ENCODE data around the gene SPACA6.

SPACA6 gene

DNA sequence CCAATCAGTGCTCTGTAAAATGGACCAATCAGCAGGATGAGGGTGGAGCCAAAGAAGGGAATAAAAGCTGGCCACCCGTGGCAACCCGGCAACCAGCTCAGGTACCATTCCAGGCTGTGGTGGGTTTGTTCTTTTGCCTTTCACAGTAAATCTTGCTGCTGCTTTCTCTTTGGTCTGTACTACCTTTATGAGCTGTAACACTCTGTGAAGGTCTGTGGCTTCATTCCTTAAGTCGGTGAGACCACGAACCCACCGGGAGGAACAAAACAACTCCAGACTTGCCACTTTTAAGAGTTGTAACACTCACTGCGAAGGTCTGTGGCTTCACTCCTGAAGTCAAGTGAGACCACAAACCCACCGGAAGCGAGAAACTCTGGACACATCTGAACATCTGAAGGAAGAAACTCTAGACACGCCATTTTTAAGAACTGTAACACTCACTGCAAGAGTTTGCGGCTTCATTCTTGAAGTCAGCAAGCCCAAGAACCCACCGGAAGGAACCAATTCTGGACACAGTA lies 16.5 kb upstream of the SPACA6 start:
- Histone ChIP-seq H3K36me3 (ENCODE audit: control insufficient read depth, insufficient read depth, low read length) (no peaks in the 10 kb centered on the region), H3K9me3 (ENCODE audit: control insufficient read depth, low read length) (no peaks in the 10 kb centered on the region)

DNA sequence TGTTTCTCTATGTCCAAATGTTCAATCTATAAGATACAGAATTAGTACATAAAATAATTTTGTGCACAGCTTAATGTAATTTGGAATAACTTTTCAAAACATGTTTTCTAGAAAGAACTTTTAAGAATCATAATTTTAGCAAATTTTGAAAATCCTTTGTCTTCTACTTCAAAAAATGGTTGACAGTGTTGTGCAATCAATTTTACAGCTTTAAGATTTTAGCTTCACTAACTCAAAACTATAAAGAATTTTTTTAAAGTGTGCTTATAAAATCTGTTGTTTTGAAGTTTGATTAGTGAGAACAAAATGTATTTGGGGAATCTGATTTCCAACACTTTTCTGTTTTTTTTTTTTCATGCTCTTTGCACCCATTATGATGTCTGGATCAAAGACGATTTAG lies 12.7 kb upstream of the SPACA6 start:
- Histone ChIP-seq H3K36me3 (ENCODE audit: control insufficient read depth, insufficient read depth, low read length) (no peaks in the 10 kb centered on the region), H3K4me1 (peaks cover 32% of the 10 kb centered on the region), H2AFZ (no peak overlapping the region), H3K4me2 (ENCODE audit: low read length) (no peak overlapping the region), H3K9ac (no peak overlapping the region), H3K9me3 (ENCODE audit: control insufficient read depth, low read length) (no peaks in the 10 kb centered on the region), H3K27ac (no peak overlapping the region), H3K79me2 (no peaks in the 10 kb centered on the region), H3K27me3 (ENCODE audit: control insufficient read depth, insufficient read depth, low read length) (no peaks in the 10 kb centered on the region), H3K4me3 (ENCODE audit: low read depth, low read length) (no peak overlapping the region)
- TF ChIP-seq, protein P1, sequence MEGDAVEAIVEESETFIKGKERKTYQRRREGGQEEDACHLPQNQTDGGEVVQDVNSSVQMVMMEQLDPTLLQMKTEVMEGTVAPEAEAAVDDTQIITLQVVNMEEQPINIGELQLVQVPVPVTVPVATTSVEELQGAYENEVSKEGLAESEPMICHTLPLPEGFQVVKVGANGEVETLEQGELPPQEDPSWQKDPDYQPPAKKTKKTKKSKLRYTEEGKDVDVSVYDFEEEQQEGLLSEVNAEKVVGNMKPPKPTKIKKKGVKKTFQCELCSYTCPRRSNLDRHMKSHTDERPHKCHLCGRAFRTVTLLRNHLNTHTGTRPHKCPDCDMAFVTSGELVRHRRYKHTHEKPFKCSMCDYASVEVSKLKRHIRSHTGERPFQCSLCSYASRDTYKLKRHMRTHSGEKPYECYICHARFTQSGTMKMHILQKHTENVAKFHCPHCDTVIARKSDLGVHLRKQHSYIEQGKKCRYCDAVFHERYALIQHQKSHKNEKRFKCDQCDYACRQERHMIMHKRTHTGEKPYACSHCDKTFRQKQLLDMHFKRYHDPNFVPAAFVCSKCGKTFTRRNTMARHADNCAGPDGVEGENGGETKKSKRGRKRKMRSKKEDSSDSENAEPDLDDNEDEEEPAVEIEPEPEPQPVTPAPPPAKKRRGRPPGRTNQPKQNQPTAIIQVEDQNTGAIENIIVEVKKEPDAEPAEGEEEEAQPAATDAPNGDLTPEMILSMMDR (IDR thresholded peaks at IDR 0.05) = no peak

More for the DNA sequence above, 16.5 kb upstream of the SPACA6 start:
- Histone ChIP-seq H3K9ac (no peak overlapping the region), H3K4me1 (peaks cover 6% of the 10 kb centered on the region), H3K27me3 (ENCODE audit: control insufficient read depth, insufficient read depth, low read length) (no peaks in the 10 kb centered on the region), H3K4me2 (ENCODE audit: low read length) (no peak overlapping the region), H3K4me3 (ENCODE audit: low read depth, low read length) (no peak overlapping the region), H2AFZ (no peak overlapping the region), H3K79me2 (no peaks in the 10 kb centered on the region), H3K27ac (no peak overlapping the region)
- TF ChIP-seq, protein P1 (IDR thresholded peaks at IDR 0.05) = no peak

DNA sequence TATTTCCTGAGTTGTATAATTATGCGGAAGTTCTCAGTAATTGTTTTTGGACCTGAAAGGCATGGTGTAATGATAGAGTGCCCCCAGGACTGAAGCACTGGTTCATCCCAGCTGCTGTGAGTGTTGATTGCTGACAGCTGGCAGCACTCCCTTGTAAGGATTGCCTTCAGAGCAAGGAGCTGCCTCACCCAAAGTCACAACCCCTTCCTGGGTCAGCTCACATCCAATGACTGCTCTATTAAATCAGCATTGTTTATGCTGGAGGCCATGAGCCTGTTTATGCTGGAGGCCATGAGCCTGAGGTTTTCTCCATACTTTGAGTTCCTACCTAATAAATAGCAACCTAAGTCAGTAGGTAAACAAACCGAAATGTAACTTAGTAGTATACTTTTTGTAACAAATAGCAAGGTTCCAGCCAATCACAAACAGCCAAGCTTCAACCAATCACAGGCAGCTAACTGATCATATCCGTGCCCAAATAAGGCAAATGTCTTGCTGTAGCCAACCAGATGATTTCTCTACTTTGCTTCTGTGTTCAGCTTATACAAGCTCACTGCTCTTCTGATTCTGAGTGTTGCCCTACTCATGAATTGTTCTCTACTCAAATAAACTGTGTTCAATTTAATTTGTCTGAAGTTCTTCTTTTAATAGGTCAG lies 11.7 kb upstream of the SPACA6 start:
- peaks cover 32% of the 10 kb centered on the region for H3K4me1 ChIP-seq
- no peaks in the 10 kb centered on the region for H3K9me3 ChIP-seq (ENCODE audit: control insufficient read depth, low read length)
- peak overlapping the region; percentile 62 for H3K27ac ChIP-seq

DNA sequence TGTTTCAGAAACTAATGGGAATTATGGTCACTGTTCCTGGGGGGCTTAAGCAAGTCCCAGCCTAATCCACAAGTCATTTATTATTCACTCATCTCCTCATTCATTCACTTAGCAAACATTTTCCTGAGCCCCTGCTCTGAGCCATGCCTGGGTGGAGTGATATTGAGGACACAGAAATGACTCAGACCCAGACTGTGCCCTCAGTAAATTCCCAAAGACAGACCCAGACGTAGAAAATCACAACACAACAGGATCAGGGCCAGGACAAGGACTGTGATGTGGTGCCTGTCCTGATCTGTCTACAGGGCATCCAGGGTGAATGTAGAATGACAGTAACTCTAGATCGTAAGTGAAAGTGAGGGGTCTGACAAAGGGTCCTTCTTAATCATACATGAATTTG lies 7.0 kb upstream of the SPACA6 start:
- H3K27me3 ChIP-seq (ENCODE audit: control insufficient read depth, insufficient read depth, low read length) = no peaks in the 10 kb centered on the region
- peak overlapping the region; percentile 98 for H3K27ac ChIP-seq
- no peaks in the 10 kb centered on the region for H3K9me3 ChIP-seq (ENCODE audit: control insufficient read depth, low read length)
- peaks cover 49% of the 10 kb centered on the region for H3K4me1 ChIP-seq
- H2AFZ ChIP-seq = no peak overlapping the region
- H3K36me3 ChIP-seq (ENCODE audit: control insufficient read depth, insufficient read depth, low read length) = no peaks in the 10 kb centered on the region
- TF ChIP-seq, protein P1 (IDR thresholded peaks at IDR 0.05) = no peak
- H3K4me2 ChIP-seq (ENCODE audit: low read length) = no peak overlapping the region
- peaks cover 18% of the 10 kb centered on the region for H3K79me2 ChIP-seq
- H3K9ac ChIP-seq = no peak overlapping the region
- H3K4me3 ChIP-seq (ENCODE audit: low read depth, low read length) = no peak overlapping the region

More for the DNA sequence above, 11.7 kb upstream of the SPACA6 start:
- no peaks in the 10 kb centered on the region for H3K79me2 ChIP-seq
- no peak overlapping the region for H3K4me3 ChIP-seq (ENCODE audit: low read depth, low read length)
- H2AFZ ChIP-seq = peak overlapping the region; percentile 70
- H3K4me2 ChIP-seq (ENCODE audit: low read length) = no peak overlapping the region
- no peak overlapping the region for H3K9ac ChIP-seq
- no peaks in the 10 kb centered on the region for H3K36me3 ChIP-seq (ENCODE audit: control insufficient read depth, insufficient read depth, low read length)
- TF ChIP-seq, protein P1 (IDR thresholded peaks at IDR 0.05) = no peak
- no peaks in the 10 kb centered on the region for H3K27me3 ChIP-seq (ENCODE audit: control insufficient read depth, insufficient read depth, low read length)

All from parathyroid adenoma (tissue), 2 donors.